BLaER1 treated with 17β-estradiol and CSF1 and Interleukin-3, amounts not matched to agents 10 nM and 100 nM (cell line): ENCODE measurements around the gene CDK9.
A peak's percentile ranks its signal among the peaks of the same experiment; 100 is the strongest.

ENCODE experiments used
- H3K27ac ChIP-seq, 11 experiments: shearing (Covaris generic); formaldehyde crosslinking; 2 replicates each; pipeline ENCODE4 v1.8.1; 2022
- H3K27me3 ChIP-seq, 11 experiments: shearing (Covaris generic); formaldehyde crosslinking; 2 replicates each; pipeline ENCODE4 v1.8.1; 2022
- H3K36me3 ChIP-seq, 11 experiments: shearing (Covaris generic); formaldehyde crosslinking; 2 replicates each; pipeline ENCODE4 v1.8.1; 2022
- H3K4me1 ChIP-seq, 10 experiments: shearing (Covaris generic); formaldehyde crosslinking; 2 replicates each; pipeline ENCODE4 v1.8.1; 2022
- H3K4me2 ChIP-seq, 11 experiments: shearing (Covaris generic); formaldehyde crosslinking; 2 replicates each; pipeline ENCODE4 v1.8.1; 2022
- H3K4me3 ChIP-seq, 10 experiments: shearing (Covaris generic); formaldehyde crosslinking; 2 replicates each; pipeline ENCODE4 v1.8.1; 2022
- H3K9ac ChIP-seq, 11 experiments: shearing (Covaris generic); formaldehyde crosslinking; 2 replicates each; pipeline ENCODE4 v1.8.1; 2022
- H3K9me3 ChIP-seq, 11 experiments: shearing (Covaris generic); formaldehyde crosslinking; replicated peaks in 1 of 11; 2 replicates each; pipeline ENCODE4 v1.8.1; 2022
- H4K20me1 ChIP-seq, 11 experiments: shearing (Covaris generic); formaldehyde crosslinking; 2 replicates each; pipeline ENCODE4 v1.8.1; 2022
- Cebpa-rat ChIP-seq, 11 experiments: shearing (Covaris generic); IDR thresholded peaks; 2 replicates each; pipeline ENCODE4 v1.8.1; 2022

CDK9 gene

DNA sequence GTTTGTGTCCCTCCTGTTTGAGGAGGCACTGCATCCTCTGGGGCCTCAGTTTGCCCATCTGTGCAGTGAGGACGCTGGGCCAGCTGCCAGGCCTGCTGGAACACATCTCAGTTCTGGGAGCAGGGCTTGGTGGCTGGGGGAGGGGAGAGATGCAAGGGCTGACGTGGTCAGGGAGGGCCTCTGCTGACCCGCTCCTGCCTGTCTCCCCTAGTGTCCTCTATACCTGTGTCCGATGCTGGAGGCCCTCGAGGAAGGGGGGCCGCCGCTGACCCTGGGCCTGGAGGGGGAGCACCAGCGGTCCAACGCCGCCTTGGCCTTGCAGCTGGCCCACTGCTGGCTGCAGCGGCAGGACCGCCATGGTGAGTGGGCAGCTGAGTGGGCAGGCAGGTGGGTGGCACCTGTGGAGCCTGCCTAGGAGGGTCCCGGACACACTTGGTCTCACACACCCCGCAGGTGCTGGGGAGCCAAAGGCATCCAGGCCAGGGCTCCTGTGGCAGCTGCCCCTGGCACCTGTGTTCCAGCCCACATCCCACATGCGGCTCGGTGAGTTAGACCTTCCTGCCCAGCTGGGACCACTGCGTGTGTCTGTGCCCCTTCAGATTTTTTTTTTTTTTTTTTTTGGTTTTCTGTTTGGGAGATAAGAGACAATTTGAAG, 22.6 kb downstream of the CDK9 start:
- Histone ChIP-seq H3K9ac (peak overlapping the region in 9 of 11 experiments; percentile 11 to 97 (median 49); a peak in 15 of 22 replicates), H3K4me3 (peak overlapping the region in 3 of 10 experiments; percentile 14 to 39 (median 36); a peak in 5 of 20 replicates), H3K4me2 (peak overlapping the region; percentile 88 to 99 (median 96); a peak in 21 of 22 replicates), H3K9me3 (no peaks in the 10 kb centered on the region), H3K27ac (peak overlapping the region in 6 of 11 experiments; percentile 7 to 62 (median 40); a peak in 8 of 22 replicates), H3K27me3 (no peaks in the 10 kb centered on the region), H4K20me1 (peaks cover 22 to 95% (median 78%) of the 10 kb centered on the region in 11 experiments; a peak in 20 of 22 replicates), H3K4me1 (peaks cover 74 to 89% (median 83%) of the 10 kb centered on the region in 10 experiments), H3K36me3 (peaks cover 61 to 94% (median 90%) of the 10 kb centered on the region in 11 experiments)
- TF ChIP-seq Cebpa-rat (IDR thresholded peaks at IDR 0.05) = no peak

DNA sequence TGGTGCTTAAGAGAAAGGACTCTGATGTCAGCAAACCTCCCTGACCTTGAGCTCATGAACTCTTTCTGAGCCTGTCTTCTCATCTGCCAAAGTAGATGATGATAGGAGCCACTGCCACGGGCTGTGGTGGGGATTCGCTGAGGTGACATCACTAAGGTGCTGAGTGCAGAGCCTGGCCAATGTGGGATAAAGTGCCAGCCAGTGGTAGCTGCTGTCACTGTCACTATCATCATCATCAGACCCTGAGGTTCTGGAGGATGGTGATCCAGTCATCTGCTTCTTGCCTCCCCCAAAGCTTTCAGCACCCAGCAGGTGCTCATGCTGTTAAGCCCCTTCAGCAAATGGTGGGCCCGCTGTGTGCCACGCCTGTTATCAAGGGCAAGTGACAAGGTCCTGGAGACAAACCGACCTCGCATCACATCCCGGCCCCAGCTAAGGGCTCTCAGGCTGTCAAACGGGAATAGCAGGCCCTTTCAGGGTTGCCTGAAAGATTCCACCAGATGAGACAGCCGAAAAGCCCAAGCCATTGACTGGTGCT, 23.2 kb downstream of the CDK9 start:
- H3K36me3 ChIP-seq = peaks cover 67 to 98% (median 96%) of the 10 kb centered on the region in 11 experiments
- peak overlapping the region in 2 of 10 experiments; percentile 36 to 39; a peak in 1 of 20 replicates for H3K4me3 ChIP-seq
- TF ChIP-seq Cebpa-rat (IDR thresholded peaks at IDR 0.05) = no peak
- H3K4me1 ChIP-seq = peaks cover 70 to 83% (median 79%) of the 10 kb centered on the region in 10 experiments
- H3K4me2 ChIP-seq = peak overlapping the region; percentile 58 to 99 (median 95)
- H3K27me3 ChIP-seq = no peaks in the 10 kb centered on the region
- H3K27ac ChIP-seq = peak overlapping the region in 2 of 11 experiments; percentile 21 to 52; a peak in 2 of 22 replicates
- no peaks in the 10 kb centered on the region for H3K9me3 ChIP-seq
- peak overlapping the region in 7 of 11 experiments; percentile 25 to 97 (median 49); a peak in 13 of 22 replicates for H3K9ac ChIP-seq
- peaks cover 28 to 95% (median 83%) of the 10 kb centered on the region in 11 experiments; a peak in 21 of 22 replicates for H4K20me1 ChIP-seq

DNA sequence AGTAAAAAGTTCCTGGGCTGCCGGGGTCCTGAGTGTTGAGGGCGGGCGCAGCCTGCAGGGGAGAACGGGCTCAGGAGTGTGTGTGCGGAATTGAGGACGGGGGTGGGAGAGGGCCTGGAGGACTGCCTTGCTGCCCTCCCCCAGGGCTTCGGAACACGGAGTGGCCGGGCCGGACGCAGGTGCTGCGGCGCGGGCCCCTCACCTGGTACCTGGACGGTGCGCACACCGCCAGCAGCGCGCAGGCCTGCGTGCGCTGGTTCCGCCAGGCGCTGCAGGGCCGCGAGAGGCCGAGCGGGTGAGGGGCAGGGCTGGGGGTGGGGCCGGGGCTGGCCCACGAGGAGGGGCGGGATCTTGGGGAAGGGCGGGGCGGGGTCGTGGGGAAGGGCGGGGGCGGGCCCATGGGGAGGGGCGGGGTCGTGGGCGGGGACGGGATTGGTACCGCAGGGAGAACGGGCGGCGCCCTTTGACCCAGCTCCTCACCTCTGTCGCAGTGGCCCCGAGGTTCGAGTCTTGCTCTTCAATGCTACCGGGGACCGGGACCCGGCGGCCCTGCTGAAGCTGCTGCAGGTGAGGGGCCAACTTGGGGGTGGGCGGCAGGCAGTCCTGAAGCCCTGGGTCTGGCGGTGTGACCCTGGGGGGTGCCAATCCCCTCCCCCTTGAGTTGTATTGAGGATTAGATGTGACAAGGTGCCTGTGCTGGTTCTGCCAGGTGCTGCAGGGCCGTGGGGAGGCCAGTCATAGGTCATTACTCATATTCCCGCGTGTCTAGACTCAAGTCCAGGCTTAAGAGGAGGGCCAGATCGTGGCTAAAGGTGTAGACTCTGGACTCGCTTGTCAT, 23.9 kb downstream of the CDK9 start:
- Histone ChIP-seq H3K4me1 (peaks cover 63 to 76% (median 72%) of the 10 kb centered on the region in 10 experiments), H4K20me1 (peaks cover 31 to 94% (median 83%) of the 10 kb centered on the region in 11 experiments; a peak in 21 of 22 replicates)

DNA sequence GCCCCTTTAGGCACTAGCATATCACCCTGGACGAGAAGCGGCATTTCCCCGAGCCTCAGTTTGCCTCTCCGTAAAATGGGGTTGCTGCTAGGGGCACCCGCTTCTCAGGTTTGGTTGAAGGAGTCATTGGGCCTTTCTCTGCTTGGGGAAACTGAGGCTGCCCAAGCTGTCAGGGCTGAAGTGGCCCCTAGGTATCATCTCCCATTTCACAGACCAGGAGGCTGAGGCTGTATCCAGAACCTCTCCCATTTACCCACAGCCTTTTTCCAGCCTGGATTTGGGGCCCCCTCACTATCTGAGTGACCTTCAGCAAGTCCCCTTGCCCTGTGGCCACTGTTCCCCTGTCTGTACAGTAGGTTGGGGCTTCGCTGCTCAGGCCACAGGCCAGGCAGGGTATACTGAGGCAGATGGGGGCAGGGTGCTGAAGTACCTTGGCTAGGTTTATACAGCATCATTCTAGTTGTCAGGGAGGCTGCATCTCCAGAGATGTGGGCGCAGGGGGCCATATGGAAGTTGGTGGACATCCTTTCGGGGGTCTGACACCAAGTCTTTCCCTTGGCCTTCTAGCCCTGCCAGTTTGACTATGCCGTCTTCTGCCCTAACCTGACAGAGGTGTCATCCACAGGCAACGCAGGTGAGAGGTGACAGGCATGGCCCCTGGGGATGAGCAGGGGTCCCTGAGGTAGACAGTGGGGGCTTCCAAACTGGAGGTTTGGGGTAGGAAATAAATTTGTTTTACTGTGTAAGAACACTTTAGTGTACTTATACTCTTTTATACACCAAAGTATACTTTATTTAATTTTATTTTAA, 24.7 kb downstream of the CDK9 start:
- Histone ChIP-seq H4K20me1 (peaks cover 38 to 94% (median 89%) of the 10 kb centered on the region in 11 experiments; a peak in 21 of 22 replicates), H3K4me2 (peak overlapping the region; percentile 42 to 71 (median 53); a peak in 20 of 22 replicates), H3K4me1 (peaks cover 55 to 70% (median 66%) of the 10 kb centered on the region in 10 experiments), H3K9ac (peak overlapping the region in 7 of 11 experiments; percentile 7 to 55 (median 24); a peak in 12 of 22 replicates), H3K9me3 (no peaks in the 10 kb centered on the region), H3K36me3 (peaks cover 82 to 98% (median 97%) of the 10 kb centered on the region in 11 experiments), H3K27ac (peak overlapping the region in 3 of 11 experiments; percentile 6 to 48 (median 31); a peak in 4 of 22 replicates), H3K27me3 (no peaks in the 10 kb centered on the region), H3K4me3 (no peak overlapping the region)
- no peak for TF ChIP-seq Cebpa-rat (IDR thresholded peaks at IDR 0.05)

More for the DNA sequence above, 23.9 kb downstream of the CDK9 start:
- peaks cover 74 to 98% (median 97%) of the 10 kb centered on the region in 11 experiments for H3K36me3 ChIP-seq
- H3K4me2 ChIP-seq = peak overlapping the region; percentile 58 to 99 (median 95)
- H3K27ac ChIP-seq = peak overlapping the region in 3 of 11 experiments; percentile 21 to 52 (median 48); a peak in 3 of 22 replicates
- H3K4me3 ChIP-seq = no peak overlapping the region
- H3K9ac ChIP-seq = peak overlapping the region in 7 of 11 experiments; percentile 22 to 97 (median 49); a peak in 8 of 22 replicates
- TF ChIP-seq Cebpa-rat (IDR thresholded peaks at IDR 0.05) = no peak
- H3K27me3 ChIP-seq = no peaks in the 10 kb centered on the region
- no peaks in the 10 kb centered on the region for H3K9me3 ChIP-seq

DNA sequence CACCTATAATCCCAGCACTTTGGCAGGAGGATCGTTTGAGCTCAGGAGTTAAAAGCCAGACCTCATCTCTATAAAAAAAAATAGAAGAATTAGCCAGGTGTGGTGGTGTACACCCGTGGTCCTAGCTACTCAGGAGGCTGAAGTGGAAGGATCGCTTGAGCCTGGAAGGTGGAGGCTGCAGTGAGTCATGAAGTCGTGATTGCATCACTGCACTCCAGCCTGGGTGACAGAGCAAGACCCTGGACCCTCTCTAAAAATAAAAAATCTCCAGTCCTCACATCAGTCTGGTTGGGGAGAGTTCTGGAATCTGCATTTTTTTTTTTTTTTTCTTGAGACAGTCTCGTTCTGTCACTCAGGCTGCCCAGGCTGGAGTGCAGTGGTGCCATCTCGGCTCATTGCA, 26.2 kb downstream of the CDK9 start:
- no peaks in the 10 kb centered on the region for H3K9me3 ChIP-seq
- H3K4me2 ChIP-seq = peak overlapping the region in 2 of 11 experiments; percentile 7 to 55; a peak in 2 of 22 replicates
- H3K27ac ChIP-seq = peak overlapping the region in 2 of 11 experiments; percentile 33 to 48; a peak in 1 of 22 replicates
- peaks cover 48 to 98% (median 88%) of the 10 kb centered on the region in 11 experiments; a peak in 21 of 22 replicates for H4K20me1 ChIP-seq
- peaks cover 40 to 65% (median 53%) of the 10 kb centered on the region in 10 experiments for H3K4me1 ChIP-seq
- H3K4me3 ChIP-seq = no peak overlapping the region
- no peaks in the 10 kb centered on the region for H3K27me3 ChIP-seq
- H3K9ac ChIP-seq = no peak overlapping the region
- peaks cover 91 to 98% (median 97%) of the 10 kb centered on the region in 11 experiments for H3K36me3 ChIP-seq
- TF ChIP-seq Cebpa-rat (IDR thresholded peaks at IDR 0.05) = peak in 1 of 11 experiments; percentile 54; a peak in 2 of 22 replicates

DNA sequence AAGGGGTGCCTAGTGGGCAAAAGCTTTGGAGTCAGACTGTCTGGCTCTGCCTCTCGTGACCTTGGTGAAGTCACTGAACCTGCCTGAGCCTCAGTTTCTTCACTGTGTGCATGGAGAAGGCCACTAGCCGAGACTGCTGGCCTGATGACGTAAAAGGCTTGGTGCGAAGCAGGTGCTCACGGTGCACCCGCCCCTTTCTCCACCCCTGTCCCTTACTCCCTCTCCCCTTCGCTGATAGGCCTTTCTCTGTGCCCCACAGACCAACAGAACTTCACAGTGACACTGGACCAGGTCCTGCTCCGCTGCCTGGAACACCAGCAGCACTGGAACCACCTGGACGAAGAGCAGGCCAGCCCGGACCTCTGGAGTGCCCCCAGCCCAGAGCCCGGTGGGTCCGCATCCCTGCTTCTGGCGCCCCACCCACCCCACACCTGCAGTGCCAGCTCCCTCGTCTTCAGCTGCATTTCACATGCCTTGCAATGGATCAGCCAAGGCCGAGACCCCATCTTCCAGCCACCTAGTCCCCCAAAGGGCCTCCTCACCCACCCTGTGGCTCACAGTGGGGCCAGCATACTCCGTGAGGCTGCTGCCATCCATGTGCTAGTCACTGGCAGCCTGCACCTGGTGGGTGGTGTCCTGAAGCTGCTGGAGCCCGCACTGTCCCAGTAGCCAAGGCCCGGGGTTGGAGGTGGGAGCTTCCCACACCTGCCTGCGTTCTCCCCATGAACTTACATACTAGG, 27.3 kb downstream of the CDK9 start:
- Histone ChIP-seq H3K27ac (peak overlapping the region in 1 of 11 experiments; percentile 45; a peak in 3 of 22 replicates), H3K4me1 (peaks cover 29 to 65% (median 50%) of the 10 kb centered on the region in 10 experiments), H3K9ac (peak overlapping the region in 5 of 11 experiments; percentile 4 to 39 (median 32); a peak in 3 of 22 replicates), H4K20me1 (peaks cover 42 to 98% (median 87%) of the 10 kb centered on the region in 11 experiments; a peak in 21 of 22 replicates), H3K36me3 (peaks cover 91 to 98% (median 97%) of the 10 kb centered on the region in 11 experiments), H3K4me3 (no peak overlapping the region), H3K9me3 (no peaks in the 10 kb centered on the region), H3K27me3 (no peaks in the 10 kb centered on the region), H3K4me2 (no peak overlapping the region)
- no peak for TF ChIP-seq Cebpa-rat (IDR thresholded peaks at IDR 0.05)

DNA sequence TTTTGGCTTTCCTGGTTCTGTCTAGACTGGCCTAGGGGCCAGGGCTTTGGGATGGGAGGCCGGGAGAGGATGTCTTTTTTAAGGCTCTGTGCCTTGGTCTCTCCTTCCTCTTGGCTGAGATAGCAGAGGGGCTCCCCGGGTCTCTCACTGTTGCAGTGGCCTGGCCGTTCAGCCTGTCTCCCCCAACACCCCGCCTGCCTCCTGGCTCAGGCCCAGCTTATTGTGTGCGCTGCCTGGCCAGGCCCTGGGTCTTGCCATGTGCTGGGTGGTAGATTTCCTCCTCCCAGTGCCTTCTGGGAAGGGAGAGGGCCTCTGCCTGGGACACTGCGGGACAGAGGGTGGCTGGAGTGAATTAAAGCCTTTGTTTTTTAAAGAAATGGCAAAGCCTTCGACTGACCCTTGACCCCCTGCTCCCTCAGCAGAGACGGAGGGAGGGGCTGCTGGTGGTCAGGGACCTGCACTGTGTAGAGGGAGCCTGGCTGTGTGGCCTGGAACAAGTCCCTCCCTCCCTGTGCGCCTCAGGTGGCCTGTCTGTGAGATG, 27.9 kb downstream of the CDK9 start:
- peaks cover 25 to 65% (median 44%) of the 10 kb centered on the region in 10 experiments for H3K4me1 ChIP-seq
- peaks cover 91 to 98% (median 97%) of the 10 kb centered on the region in 11 experiments for H3K36me3 ChIP-seq
- peak overlapping the region in 3 of 11 experiments; percentile 9 to 45 (median 12); a peak in 5 of 22 replicates for H3K27ac ChIP-seq

More for the DNA sequence above, 27.9 kb downstream of the CDK9 start:
- Histone ChIP-seq H3K9me3 (no peaks in the 10 kb centered on the region), H3K4me3 (no peak overlapping the region), H3K4me2 (no peak overlapping the region), H3K27me3 (no peaks in the 10 kb centered on the region), H3K9ac (peak overlapping the region in 5 of 11 experiments; percentile 4 to 39 (median 32); a peak in 4 of 22 replicates), H4K20me1 (peaks cover 36 to 98% (median 83%) of the 10 kb centered on the region in 11 experiments; a peak in 21 of 22 replicates)
- TF ChIP-seq Cebpa-rat (IDR thresholded peaks at IDR 0.05) = no peak
